Pancreas (tissue), 10 donors: ENCODE results near the gene RAET1E. TPM values are rescaled to one million over a fixed set of nuclear protein-coding genes. Genes with fewer than 3 reads are reported as not detected.
A peak's percentile ranks its signal among the peaks of the same experiment; 100 is the strongest.
"Not testable (repeated sequence)": the region's sequence is repeated elsewhere in the genome, so short reads cannot be mapped to it uniquely, and the experiment has no call there.

Source experiments
- ATAC-seq, 4 donors: fragments of 200-7000 bp; cut with Tn5 transposase; one replicate each; pipeline versions ENCODE4 v1.8.0 to v1.9.1; 2020; ENCODE audit warnings: mild to moderate bottlenecking in 4 of 4, moderate library complexity in 4 of 4
- DNase-seq, 6 donors: peaks; one replicate each; pipeline ENCODE4 v3.0.0-alpha.2; 2020
- FAIRE-seq: peaks from 2 replicates; lab custom pipeline; 2012; peaks lifted over from hg19 to GRCh38; lab: Jason Lieb, UNC
- H3K27ac ChIP-seq, 4 donors: fragments of 200-600 bp; sonication (generic); 1 replicate in 3 of 4; 2 replicates in 1 of 4; pipeline versions ENCODE4 v1.5.0 to v1.8.0; 2020
- H3K27me3 ChIP-seq, 4 donors: fragments of 200-600 bp; one replicate each; pipeline ENCODE4 v1.8.0; 2021
- H3K36me3 ChIP-seq, 3 donors: fragments of 200-600 bp; sonication (generic) in 1 of 3; one replicate each; pipeline versions ENCODE4 v1.5.0 to v1.8.0; 2020 to 2021
- H3K4me1 ChIP-seq, 3 donors: fragments of 200-600 bp; one replicate each; pipeline ENCODE4 v1.8.0; 2021
- H3K4me3 ChIP-seq, 4 donors: fragments of 200-600 bp; sonication (generic) in 2 of 4; one replicate each; pipeline versions ENCODE4 v1.5.0 to v1.8.0; 2020 to 2021
- H3K9me3 ChIP-seq, 4 donors: fragments of 200-600 bp; one replicate each; pipeline ENCODE4 v1.8.0; 2021
- CTCF ChIP-seq, 4 donors: fragments of 200-600 bp; sonication (generic) in 3 of 4; IDR thresholded peaks; one replicate each; pipeline versions ENCODE4 v1.5.0 to v1.8.0; 2021; ENCODE audit warnings: antibody characterized with exemption in 4 of 4
- WGBS, 2 donors: extraction: QIAGEN DNeasy Blood & Tissue Kit; methylation state at CpG; one replicate each; pipeline ENCODE4 v1.1.7; 2013; 5-methylcytosine and 5-hydroxymethylcytosine counted together
- intact Hi-C, 3 donors: fragments of 100-400 bp; cut with DNase I; formaldehyde crosslinking; loops; one replicate each; pipeline versions ENCODE4 v1.11.1 to v1.14.2; 2022
- polyA plus RNA-seq, 2 donors: library from polyadenylated mRNA; stranded (reverse); fragments of 200-250 nt; gene quantifications; one replicate each; pipeline ENCODE4 v1.2.3, GENCODE V29; 2013
- total RNA-seq, 6 donors: library from RNA; stranded (reverse); fragmentation: NEBNext Ultra II Directional in 4 of 6; extraction: Animal tissue kit (Norgen Biotek cat#: 25700) in 4 of 6; gene quantifications; one replicate each; pipeline versions ENCODE4 v1.2.1 to v1.2.4, GENCODE V29; 2021 to 2023
- donor health status: healthy with polysubstance abuse.
- donor health status: DM: no; HTN: no; CAD: no; lungs with moderate emphysema.
- donor health status: DM: no; HTN: no; CAD: no.
- donor health status: control.
- donor health status: control.
- donor health status: Bipolar disorder and iron deficiency.
- donor health status: DM: yes; HTN: yes; CAD: no.
- donor health status: DM: no; HTN: no; CAD: no.
- donor health status: DM: no; HTN: no; CAD: no.
- donor health status: DM: yes; HTN: yes; CAD: no.

The RAET1E gene
- total and polyA plus RNA-seq, 8 donors = 0.09 TPM; not detected in 7

GRCh38 chr6:149919834-149920225 is 21.9 kb upstream of the RAET1E start:
- intact Hi-C loops = loop anchor here in 2 of 3 donors (5.0 kb wide), 2 partner anchors 78 to 83 kb away; no protein-coding TSS in a partner anchor
- Histone ChIP-seq H3K4me1 (peaks cover 0 to 3% (median 0%) of the 10 kb centered on the region in 3 donors), H3K9me3 (no peaks in the 10 kb centered on the region), H3K36me3 (no peaks in the 10 kb centered on the region), H3K27ac (no peak overlapping the region), H3K27me3 (no peaks in the 10 kb centered on the region), H3K4me3 (no peak overlapping the region)
- WGBS, 2 donors = 74 to 83% methylated on average over 4 of the region's 4 CpGs
- ATAC-seq (no peak), DNase-seq (peak in 1 of 6 donors; percentile 17), FAIRE-seq (no peak)
- TF ChIP-seq CTCF (IDR thresholded peaks at IDR 0.05) = no peak

DNA sequence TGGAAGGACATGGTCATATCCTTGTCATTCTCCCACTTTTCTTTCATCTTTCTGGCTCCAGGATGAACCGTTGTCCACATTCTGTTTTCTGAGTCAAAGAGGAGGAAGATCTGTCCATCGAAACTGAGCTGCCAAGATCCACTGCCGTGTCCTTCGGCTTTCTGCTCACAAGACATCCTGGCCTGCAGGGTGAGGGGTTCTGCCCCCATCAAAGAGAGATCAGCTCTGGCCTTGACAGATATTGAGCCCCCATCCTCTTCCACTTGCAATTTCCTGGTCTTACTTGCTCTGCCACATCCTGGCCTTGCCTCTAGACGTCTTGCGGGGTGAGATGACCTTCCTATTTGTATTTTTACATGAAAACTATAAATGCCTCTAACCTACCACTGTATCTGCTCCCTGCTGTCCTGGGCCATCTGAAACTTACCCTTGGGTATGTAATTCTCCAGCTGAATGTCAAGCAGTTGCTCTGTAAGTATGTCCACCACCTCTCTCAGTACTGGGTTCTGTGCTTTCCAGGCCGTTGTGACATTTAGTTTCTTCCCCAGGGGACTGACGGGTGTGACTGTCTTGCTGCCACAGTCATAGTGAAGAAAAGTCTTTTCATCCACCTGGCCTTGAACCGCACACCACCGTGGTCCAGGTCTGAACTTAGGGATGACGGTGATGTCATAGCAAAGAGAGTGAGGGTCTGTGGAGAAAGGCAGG is 21.4 kb upstream of the RAET1E start:
- 78 to 81% methylated on average over 9 to 11 of the region's 11 CpGs for WGBS, 2 donors
- ATAC-seq, H3K27ac ChIP-seq, H3K9me3 ChIP-seq, H3K36me3 ChIP-seq, FAIRE-seq, H3K27me3 ChIP-seq, H3K4me3 ChIP-seq, H3K4me1 ChIP-seq: not testable (repeated sequence)
- DNase-seq = peak in 1 of 6 donors; percentile 14
- intact Hi-C loops = loop anchor here in 1 of 3 donors (5.0 kb wide), 1 partner anchor 77 kb away; no protein-coding TSS in a partner anchor

DNA sequence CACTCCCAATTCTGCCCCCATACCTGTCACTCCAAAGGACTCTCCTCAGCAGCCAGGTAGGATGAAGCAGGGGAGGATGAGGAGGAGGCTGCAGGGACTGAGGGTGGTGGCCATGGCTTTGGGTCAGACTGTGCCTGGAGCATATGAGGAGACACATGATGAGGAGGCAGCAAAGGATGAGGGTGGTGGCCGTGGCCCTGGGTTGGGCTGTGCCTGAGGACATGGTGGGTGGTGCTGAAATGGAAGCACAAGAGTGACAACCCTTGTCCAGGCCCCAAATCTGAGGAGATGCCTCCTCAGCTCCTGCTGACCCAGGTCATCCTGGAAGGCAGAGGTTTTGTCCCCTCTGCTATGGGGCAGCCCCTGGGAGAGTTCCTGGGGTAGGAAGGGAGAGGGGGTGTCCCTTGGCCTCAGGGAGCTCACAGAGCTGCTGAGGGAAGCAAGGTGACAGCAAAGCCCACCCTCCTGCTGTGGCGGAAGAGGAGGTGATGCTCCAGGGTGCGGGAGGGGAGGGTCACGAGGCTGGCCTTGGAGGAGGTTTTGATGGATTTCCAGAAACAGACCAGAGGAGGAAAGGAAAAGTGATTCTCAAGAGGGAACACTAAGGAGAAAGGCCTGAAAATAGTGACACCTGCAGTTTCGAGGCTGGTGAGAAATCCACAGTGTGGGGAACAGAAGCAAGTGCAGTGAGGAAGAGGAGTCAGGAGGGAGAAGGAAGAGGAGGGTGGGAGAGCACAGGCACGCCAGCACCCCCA is 20.4 kb upstream of the RAET1E start:
- H3K36me3 ChIP-seq = no peaks in the 10 kb centered on the region
- no peak for FAIRE-seq
- intact Hi-C loops = loop anchor here in 1 of 3 donors (5.0 kb wide), 1 partner anchor 76 kb away; no protein-coding TSS in a partner anchor
- no peaks in the 10 kb centered on the region for H3K27me3 ChIP-seq
- no peak overlapping the region for H3K4me3 ChIP-seq
- peak in 1 of 6 donors; percentile 33 for DNase-seq
- WGBS, 2 donors = 81 to 84% methylated on average over 6 of the region's 6 CpGs
- peaks cover 0 to under 1% (median 0%) of the 10 kb centered on the region in 3 donors for H3K4me1 ChIP-seq
- no peak for TF ChIP-seq CTCF (IDR thresholded peaks at IDR 0.05)
- H3K9me3 ChIP-seq = no peaks in the 10 kb centered on the region
- ATAC-seq = no peak
- H3K27ac ChIP-seq = no peak overlapping the region

DNA sequence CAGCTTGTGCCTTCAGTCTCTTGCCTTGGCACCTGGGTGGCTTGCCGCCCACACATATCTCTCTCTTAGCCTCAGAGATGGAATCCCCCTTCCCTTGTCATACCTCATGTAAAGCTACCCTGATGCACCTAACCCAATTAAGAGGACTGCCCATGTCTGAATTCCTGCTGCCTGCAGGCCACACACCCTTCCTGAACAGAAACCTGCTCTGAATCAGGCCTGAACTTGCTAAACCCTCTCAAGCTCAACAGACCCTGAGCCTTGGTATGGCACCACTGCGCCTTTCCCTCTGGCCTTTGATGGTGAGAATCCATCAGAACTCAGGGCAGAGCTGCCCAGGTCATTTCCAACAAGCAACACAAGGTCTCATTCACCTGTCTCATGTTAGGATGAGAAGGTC is 19.8 kb upstream of the RAET1E start:
- H3K27ac ChIP-seq = no peak overlapping the region
- intact Hi-C loops = loop anchor here in 1 of 3 donors (5.0 kb wide), 1 partner anchor 75 kb away; no protein-coding TSS in a partner anchor
- H3K27me3 ChIP-seq = no peaks in the 10 kb centered on the region
- 88 to 93% methylated on average over 2 of the region's 2 CpGs for WGBS, 2 donors
- no peak for TF ChIP-seq CTCF (IDR thresholded peaks at IDR 0.05)
- ATAC-seq (no peak), FAIRE-seq (no peak), DNase-seq (peak in 1 of 6 donors; percentile 30)
- H3K4me3 ChIP-seq = no peak overlapping the region
- no peaks in the 10 kb centered on the region for H3K9me3 ChIP-seq
- no peaks in the 10 kb centered on the region for H3K4me1 ChIP-seq
- no peaks in the 10 kb centered on the region for H3K36me3 ChIP-seq
